ENCODE data around the gene SGPP2. TPM values are rescaled to one million over a fixed set of nuclear protein-coding genes. Genes with fewer than 3 reads are reported as not detected.

Gene SGPP2
- polyA plus RNA-seq, 2 of the 4 experiments (the other 2 are of a cell fraction) = 0.10 to 0.26 TPM

DNA sequence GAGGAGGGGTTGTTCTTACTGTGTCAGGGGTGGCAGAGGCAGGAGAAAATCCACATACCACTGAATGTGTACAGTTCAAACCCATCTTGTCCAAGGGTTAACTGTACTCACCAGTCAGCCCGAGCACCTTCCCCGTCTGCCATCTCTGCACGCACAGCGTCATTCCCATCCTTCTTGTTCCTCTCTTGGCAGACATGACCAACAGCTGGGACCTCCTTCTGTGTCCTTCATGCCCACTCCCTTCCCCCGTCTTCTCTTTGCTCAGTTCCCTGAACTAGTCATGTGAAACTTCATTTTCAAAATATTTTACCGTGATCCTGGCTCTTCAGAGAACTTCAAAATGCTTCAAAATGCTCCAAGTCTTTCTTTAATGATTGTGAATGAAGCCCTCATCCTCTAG is 139.6 kb downstream of the SGPP2 start:
- WGBS (ENCODE audit: missing lambda C conversion rate) = 96% methylated on average over 6 of the region's 6 CpGs
- Histone ChIP-seq H3K9me3 (no peaks in the 10 kb centered on the region), H3K4me1 (no peaks in the 10 kb centered on the region), H3K4me2 (no peak overlapping the region), H3K4me3 (no peak overlapping the region), H3K27ac (no peak overlapping the region)
- ChIA-PET POLR2A (no interaction called here), CTCF (interaction anchor here (1.3 kb wide), 1 partner anchor 246 kb away, joined by 5 read pairs; no protein-coding TSS in a partner anchor)
- no peak for ATAC-seq
- DNase-seq (ENCODE audit: low read depth in 1 of 2, low spot score in 1 of 2) = no peak
- no peak for FAIRE-seq
- TF ChIP-seq RNF2 (IDR thresholded peaks at IDR 0.05; ENCODE audit: borderline replicate concordance, low read depth) (no peak), HOXB5 (CRISPR knock-in tag; IDR thresholded peaks at IDR 0.05) (no peak), TP53 (CRISPR knock-in tag; IDR thresholded peaks at IDR 0.05) (no peak), FOSB (CRISPR knock-in tag; IDR thresholded peaks at IDR 0.05) (no peak), GATA3 (IDR thresholded peaks at IDR 0.05; ENCODE audit: borderline replicate concordance) (no peak), NFE2L2 (conservative IDR thresholded peaks at IDR 0.05; ENCODE audit: low read length) (no peak), RARB (CRISPR knock-in tag; IDR thresholded peaks at IDR 0.05) (no peak), MAZ (IDR thresholded peaks at IDR 0.05; ENCODE audit: borderline replicate concordance, low read depth, low read length) (no peak), TFCP2L1 (CRISPR knock-in tag; IDR thresholded peaks at IDR 0.05) (no peak), EHMT2 (IDR thresholded peaks at IDR 0.05; ENCODE audit: low read depth) (no peak)
- TF ChIP-seq, protein P1, sequence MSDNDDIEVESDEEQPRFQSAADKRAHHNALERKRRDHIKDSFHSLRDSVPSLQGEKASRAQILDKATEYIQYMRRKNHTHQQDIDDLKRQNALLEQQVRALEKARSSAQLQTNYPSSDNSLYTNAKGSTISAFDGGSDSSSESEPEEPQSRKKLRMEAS (IDR thresholded peaks at IDR 0.05) = no peak
- TF ChIP-seq, protein P2, sequence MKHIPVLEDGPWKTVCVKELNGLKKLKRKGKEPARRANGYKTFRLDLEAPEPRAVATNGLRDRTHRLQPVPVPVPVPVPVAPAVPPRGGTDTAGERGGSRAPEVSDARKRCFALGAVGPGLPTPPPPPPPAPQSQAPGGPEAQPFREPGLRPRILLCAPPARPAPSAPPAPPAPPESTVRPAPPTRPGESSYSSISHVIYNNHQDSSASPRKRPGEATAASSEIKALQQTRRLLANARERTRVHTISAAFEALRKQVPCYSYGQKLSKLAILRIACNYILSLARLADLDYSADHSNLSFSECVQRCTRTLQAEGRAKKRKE (CRISPR knock-in tag; IDR thresholded peaks at IDR 0.05; ENCODE audit: low read depth) = no peak

DNA sequence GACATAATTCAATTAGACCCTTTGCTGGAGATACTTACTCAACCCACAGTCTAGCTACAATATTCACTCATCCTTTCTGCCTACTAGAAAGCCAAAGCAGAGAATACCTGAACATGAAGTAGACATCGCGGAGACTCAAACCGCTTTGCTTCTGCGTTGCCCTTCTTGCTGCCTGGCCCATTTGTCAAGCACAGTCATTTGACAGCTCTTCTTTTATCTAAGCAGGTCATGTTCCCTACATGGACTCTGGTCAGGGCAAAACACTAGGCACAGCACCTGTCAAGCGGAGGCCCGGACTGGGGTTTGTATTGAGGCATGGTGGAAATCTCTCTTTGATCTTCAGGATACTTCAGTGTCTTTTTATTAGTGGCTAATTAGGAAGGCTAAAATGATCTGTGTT is 141.9 kb downstream of the SGPP2 start:
- no peak for FAIRE-seq
- TF ChIP-seq TP53 (CRISPR knock-in tag; IDR thresholded peaks at IDR 0.05) (no peak), HDAC2 (IDR thresholded peaks at IDR 0.05) (no peak), KDM1A (IDR thresholded peaks at IDR 0.05; ENCODE audit: low read depth) (no peak), JUN (IDR thresholded peaks at IDR 0.05) (no peak), MAFK (IDR thresholded peaks at IDR 0.05; ENCODE audit: partially characterized antibody) (no peak), ZFP36 (IDR thresholded peaks at IDR 0.05; ENCODE audit: borderline replicate concordance, partially characterized antibody) (no peak), TFCP2L1 (CRISPR knock-in tag; IDR thresholded peaks at IDR 0.05) (no peak), NPAS2 (CRISPR knock-in tag; IDR thresholded peaks at IDR 0.05; ENCODE audit: borderline replicate concordance) (no peak), GATA3 (IDR thresholded peaks at IDR 0.05; ENCODE audit: borderline replicate concordance) (no peak), PHF8 (IDR thresholded peaks at IDR 0.05; ENCODE audit: borderline replicate concordance, low read depth) (no peak)
- TF ChIP-seq, protein P2 (CRISPR knock-in tag; IDR thresholded peaks at IDR 0.05; ENCODE audit: low read depth) = no peak
- TF ChIP-seq, protein P3, sequence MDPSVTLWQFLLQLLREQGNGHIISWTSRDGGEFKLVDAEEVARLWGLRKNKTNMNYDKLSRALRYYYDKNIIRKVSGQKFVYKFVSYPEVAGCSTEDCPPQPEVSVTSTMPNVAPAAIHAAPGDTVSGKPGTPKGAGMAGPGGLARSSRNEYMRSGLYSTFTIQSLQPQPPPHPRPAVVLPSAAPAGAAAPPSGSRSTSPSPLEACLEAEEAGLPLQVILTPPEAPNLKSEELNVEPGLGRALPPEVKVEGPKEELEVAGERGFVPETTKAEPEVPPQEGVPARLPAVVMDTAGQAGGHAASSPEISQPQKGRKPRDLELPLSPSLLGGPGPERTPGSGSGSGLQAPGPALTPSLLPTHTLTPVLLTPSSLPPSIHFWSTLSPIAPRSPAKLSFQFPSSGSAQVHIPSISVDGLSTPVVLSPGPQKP (IDR thresholded peaks at IDR 0.05; ENCODE audit: low read depth, low read length) = no peak
- TF ChIP-seq, protein P4, sequence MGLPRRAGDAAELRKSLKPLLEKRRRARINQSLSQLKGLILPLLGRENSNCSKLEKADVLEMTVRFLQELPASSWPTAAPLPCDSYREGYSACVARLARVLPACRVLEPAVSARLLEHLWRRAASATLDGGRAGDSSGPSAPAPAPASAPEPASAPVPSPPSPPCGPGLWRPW (IDR thresholded peaks at IDR 0.05) = no peak
- TF ChIP-seq, protein P5, sequence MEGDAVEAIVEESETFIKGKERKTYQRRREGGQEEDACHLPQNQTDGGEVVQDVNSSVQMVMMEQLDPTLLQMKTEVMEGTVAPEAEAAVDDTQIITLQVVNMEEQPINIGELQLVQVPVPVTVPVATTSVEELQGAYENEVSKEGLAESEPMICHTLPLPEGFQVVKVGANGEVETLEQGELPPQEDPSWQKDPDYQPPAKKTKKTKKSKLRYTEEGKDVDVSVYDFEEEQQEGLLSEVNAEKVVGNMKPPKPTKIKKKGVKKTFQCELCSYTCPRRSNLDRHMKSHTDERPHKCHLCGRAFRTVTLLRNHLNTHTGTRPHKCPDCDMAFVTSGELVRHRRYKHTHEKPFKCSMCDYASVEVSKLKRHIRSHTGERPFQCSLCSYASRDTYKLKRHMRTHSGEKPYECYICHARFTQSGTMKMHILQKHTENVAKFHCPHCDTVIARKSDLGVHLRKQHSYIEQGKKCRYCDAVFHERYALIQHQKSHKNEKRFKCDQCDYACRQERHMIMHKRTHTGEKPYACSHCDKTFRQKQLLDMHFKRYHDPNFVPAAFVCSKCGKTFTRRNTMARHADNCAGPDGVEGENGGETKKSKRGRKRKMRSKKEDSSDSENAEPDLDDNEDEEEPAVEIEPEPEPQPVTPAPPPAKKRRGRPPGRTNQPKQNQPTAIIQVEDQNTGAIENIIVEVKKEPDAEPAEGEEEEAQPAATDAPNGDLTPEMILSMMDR (IDR thresholded peaks at IDR 0.05) = no peak
- no peak overlapping the region for H3K27ac ChIP-seq
- WGBS (ENCODE audit: missing lambda C conversion rate) = 98% methylated on average over 6 of the region's 6 CpGs
- DNase-seq (ENCODE audit: low read depth in 1 of 2, low spot score in 1 of 2) = no peak
- CTCF ChIA-PET = no interaction called here
- POLR2A ChIA-PET = no interaction called here
- 0 out of 3 replicates have a peak, but pooled peaks cover 4% of the 10 kb centered on the region for H3K4me1 ChIP-seq
- no peak for ATAC-seq
- no peak overlapping the region for H3K4me3 ChIP-seq
- no peaks in the 10 kb centered on the region for H3K9me3 ChIP-seq
- no peak overlapping the region for H3K4me2 ChIP-seq

Measured in A549 (cell line).